SW480 (cell line): ENCODE measurements around the gene EGFR.

Source experiments
- DNase-seq: peaks from one replicate; pipeline ENCODE4 v3.0.0-alpha.2; 2016; ENCODE audit warnings: low spot score

EGFR gene

GRCh38 chr7:55172161-55172560 is 153.3 kb downstream of the EGFR start:
- DNase-seq = no peak

- DNase-seq = no peak
Observed at GRCh38 chr7:55172881-55173609, 154.2 kb downstream of the EGFR start.

GRCh38 chr7:55173671-55174070 is 154.9 kb downstream of the EGFR start:
- no peak for DNase-seq

GRCh38 chr7:55174456-55174855 is 155.6 kb downstream of the EGFR start:
- no peak for DNase-seq

- DNase-seq = no peak
Observed at GRCh38 chr7:55174856-55175255, 156.0 kb downstream of the EGFR start.

- DNase-seq = peak; percentile 43
Observed at GRCh38 chr7:55177068-55177530, 158.3 kb downstream of the EGFR start.

GRCh38 chr7:55177589-55178261 is 158.9 kb downstream of the EGFR start:
- no peak for DNase-seq

- no peak for DNase-seq
Observed at GRCh38 chr7:55178292-55178862, 159.6 kb downstream of the EGFR start.

- DNase-seq = no peak
Observed at GRCh38 chr7:55178863-55179773, 160.3 kb downstream of the EGFR start.

GRCh38 chr7:55179931-55180682 is 161.3 kb downstream of the EGFR start:
- DNase-seq = no peak

- DNase-seq = no peak
Observed at GRCh38 chr7:55180963-55181542, 162.2 kb downstream of the EGFR start.

- no peak for DNase-seq
Observed at GRCh38 chr7:55181762-55182161, 162.9 kb downstream of the EGFR start.

- DNase-seq = no peak
Observed at GRCh38 chr7:55183897-55184296, 165.1 kb downstream of the EGFR start.

- DNase-seq = peak; percentile 32
Observed at GRCh38 chr7:55185321-55185802, 166.5 kb downstream of the EGFR start.

GRCh38 chr7:55185941-55186609 is 167.3 kb downstream of the EGFR start:
- peak; percentile 23 for DNase-seq

GRCh38 chr7:55187701-55188491 is 169.1 kb downstream of the EGFR start:
- DNase-seq = no peak

- no peak for DNase-seq
Observed at GRCh38 chr7:55188590-55189138, 169.8 kb downstream of the EGFR start.

GRCh38 chr7:55189146-55189766 is 170.4 kb downstream of the EGFR start:
- no peak for DNase-seq
